ENCODE data around the gene SF1. TPM values are rescaled to one million over a fixed set of nuclear protein-coding genes. Genes with fewer than 3 reads are reported as not detected.

The SF1 gene
- total and polyA plus RNA-seq, 9 of the 15 experiments (the other 6 are each of a cell fraction or from before 2014, with no cell fraction given): 13.1 to 334 (median 111) TPM

- TF ChIP-seq TRIM25 (IDR thresholded peaks at IDR 0.05; ENCODE audit: borderline replicate concordance) (no peak), ZNF146 (CRISPR knock-in tag; IDR thresholded peaks at IDR 0.05; ENCODE audit: unreplicated experiment) (no peak), RB1 (IDR thresholded peaks at IDR 0.05; ENCODE audit: low read depth) (0 out of 2 replicates have a peak, but pooled peaks have one; percentile 58), MEF2A (IDR thresholded peaks at IDR 0.05; ENCODE audit: control insufficient read depth, low read depth, low read length) (no peak), HDAC8 (tag; IDR thresholded peaks at IDR 0.05) (no peak), CTBP1 (IDR thresholded peaks at IDR 0.05; ENCODE audit: borderline replicate concordance) (peak; percentile 88), ZFP30 (CRISPR knock-in tag; IDR thresholded peaks at IDR 0.05; ENCODE audit: borderline replicate concordance) (no peak), ILK (tag; IDR thresholded peaks at IDR 0.05; ENCODE audit: borderline replicate concordance, low read depth) (no peak), SMAD4 (CRISPR knock-in tag; conservative IDR thresholded peaks at IDR 0.05) (peak; percentile 13; the same call in 1 of the 2 replicates), POU5F1 (IDR thresholded peaks at IDR 0.05; ENCODE audit: borderline replicate concordance, low read depth, low read length, partially characterized antibody) (peak; percentile 26), PCBP1 (IDR thresholded peaks at IDR 0.05; ENCODE audit: low read depth, low read length, poor library complexity, severe bottlenecking) (no peak), TAF15 (IDR thresholded peaks at IDR 0.05; ENCODE audit: low read depth, low read length) (no peak), FOXK2 (conservative IDR thresholded peaks at IDR 0.05 in 1 of 2, IDR thresholded peaks at IDR 0.05 in 1 of 2; ENCODE audit: low read depth in 2 of 2) (0 out of 4 replicates have a peak, but pooled peaks of 1 of the 2 experiments have one; percentile 39), TARDBP (IDR thresholded peaks at IDR 0.05) (no peak), KHSRP (IDR thresholded peaks at IDR 0.05) (no peak), PATZ1 (CRISPR knock-in tag; IDR thresholded peaks at IDR 0.05; ENCODE audit: borderline replicate concordance) (no peak), ZNF165 (CRISPR knock-in tag; IDR thresholded peaks at IDR 0.05; ENCODE audit: borderline replicate concordance) (no peak), ZKSCAN1 (IDR thresholded peaks at IDR 0.05; ENCODE audit: low read depth, low read length) (no peak), ZBTB1 (CRISPR knock-in tag; IDR thresholded peaks at IDR 0.05; ENCODE audit: borderline replicate concordance, low read depth) (no peak; the same call in 1 of the 2 replicates), JUN (IDR thresholded peaks at IDR 0.05; ENCODE audit: borderline replicate concordance, low read depth, low read length) (peak; percentile 76), JUN (CRISPR knock-in tag; IDR thresholded peaks at IDR 0.05; ENCODE audit: borderline replicate concordance) (no peak), BRD9 (IDR thresholded peaks at IDR 0.05; ENCODE audit: low read depth, partially characterized antibody) (peak; percentile 100), EP400 (IDR thresholded peaks at IDR 0.05) (peak; percentile 82), ARNT (IDR thresholded peaks at IDR 0.05) (no peak), TEAD2 (tag; IDR thresholded peaks at IDR 0.05) (no peak), SMC3 (conservative IDR thresholded peaks at IDR 0.05; ENCODE audit: insufficient read depth, low read depth, low read length) (no peak)
Observed at GRCh38 chr11:64778473-64779298, at the start of gene SF1 (continued).

All from K562 (cell line).